ENCODE results near the gene PPP1R9B. TPM values are rescaled to one million over a fixed set of nuclear protein-coding genes. Genes with fewer than 3 reads are reported as not detected.

PPP1R9B gene
- total and polyA plus RNA-seq, 2 of the 8 experiments (the other 6 are each of a cell fraction or from before 2014, with no cell fraction given): 5.2 to 13.1 TPM

DNA sequence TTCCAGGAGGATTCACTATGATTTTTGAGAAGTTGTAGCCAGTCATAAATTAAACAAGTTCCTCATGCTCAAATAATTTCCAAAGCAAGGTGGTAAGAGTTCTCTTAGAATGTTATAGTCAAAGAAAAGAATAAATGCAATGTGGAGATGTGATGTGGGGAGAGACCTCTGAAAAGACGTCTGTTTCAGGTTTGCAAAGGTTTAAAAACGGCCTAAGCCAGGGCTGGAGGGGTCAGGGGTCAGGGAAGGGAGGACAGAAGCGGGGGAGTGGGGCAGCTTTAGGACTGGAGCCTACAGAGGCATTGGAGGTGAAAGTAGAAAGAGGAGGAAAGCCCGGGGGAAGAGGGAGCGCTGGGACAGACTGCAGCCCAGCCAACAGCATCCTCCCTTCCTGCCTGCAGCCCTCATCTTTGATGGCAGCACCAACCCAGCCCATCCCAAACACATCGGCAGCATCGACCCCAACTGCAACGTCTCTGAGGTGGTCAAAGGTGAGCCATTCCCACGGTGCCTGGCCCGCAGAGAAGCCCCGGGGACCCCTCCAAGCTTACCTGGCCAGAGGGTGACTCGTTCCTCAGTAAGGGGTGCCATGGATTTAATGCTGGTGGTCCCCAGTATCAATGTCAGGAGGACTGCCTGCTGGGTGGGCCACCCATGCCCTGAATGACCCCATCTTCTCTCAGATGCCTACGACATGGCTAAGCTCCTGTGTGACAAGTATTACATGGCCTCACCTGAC, 43.9 kb downstream of the PPP1R9B start:
- no peak overlapping the region for H4K91ac ChIP-seq (replicated peaks; ENCODE audit: insufficient read length, low read length)
- whole genome bisulfite sequencing, 2 experiments (ENCODE audit: extremely low coverage in 1 of 2, insufficient coverage in 1 of 2, insufficient read length in 1 of 2, insufficient replicate concordance in 2 of 2, low coverage in 1 of 2, low lambda C conversion rate in 2 of 2, missing lambda C conversion rate in 1 of 2): 85% methylated on average over 12 of the region's 13 CpGs; no CpG with 5 or more reads in 1 of the 2 experiments
- TF ChIP-seq SIRT6 (IDR thresholded peaks at IDR 0.05; ENCODE audit: low read length) (no peak), KDM5A (IDR thresholded peaks at IDR 0.05; ENCODE audit: low read length) (no peak), POU5F1 (IDR thresholded peaks at IDR 0.05; ENCODE audit: low read depth, low read length) (no peak), ASH2L (IDR thresholded peaks at IDR 0.05; ENCODE audit: low read length) (no peak), POLR2AphosphoS5 (IDR thresholded peaks at IDR 0.05; ENCODE audit: low read depth, low read length) (no peak), EZH2 (IDR thresholded peaks at IDR 0.05; ENCODE audit: low read depth, low read length, severe bottlenecking) (no peak), YY1 (IDR thresholded peaks at IDR 0.05; ENCODE audit: low read depth, low read length) (no peak)

More for the DNA sequence above, 43.9 kb downstream of the PPP1R9B start:
- no peak overlapping the region for H2BK20ac ChIP-seq (ENCODE audit: low read length)
- no peak overlapping the region for H3K4me3 ChIP-seq (ENCODE audit: extremely low read depth in 1 of 4, insufficient read depth in 2 of 4, low read depth in 3 of 4, low read length in 4 of 4)
- H3K14ac ChIP-seq (ENCODE audit: insufficient read length): no peak overlapping the region
- H3K4me1 ChIP-seq (replicated peaks in 1 of 4; ENCODE audit: control insufficient read depth in 3 of 4, insufficient read depth in 4 of 4, low read length in 3 of 4): peaks cover 0 to 10% (median 5%) of the 10 kb centered on the region in 4 experiments; a peak in 5 of 7 replicates
- no peak overlapping the region for H3K4me2 ChIP-seq (ENCODE audit: insufficient read depth in 1 of 2, low read depth in 2 of 2, low read length in 2 of 2)
- no peak overlapping the region for H2BK15ac ChIP-seq (ENCODE audit: low read length)
- no peak overlapping the region for H3K27ac ChIP-seq (ENCODE audit: low read depth, low read length)
- H4K5ac ChIP-seq (ENCODE audit: insufficient read length, low read depth, low read length): no peak overlapping the region
- H3K56ac ChIP-seq (replicated peaks; ENCODE audit: insufficient read length, low read depth, low read length): peak overlapping the region; percentile 53
- peaks cover 2% of the 10 kb centered on the region in 2 experiments for H4K20me1 ChIP-seq (replicated peaks in 1 of 2; ENCODE audit: control insufficient read depth in 1 of 2, insufficient read depth in 2 of 2, low read length in 2 of 2)
- no peak overlapping the region for H4K8ac ChIP-seq (ENCODE audit: extremely low read depth, insufficient read depth, low read length)
- H2BK5ac ChIP-seq (ENCODE audit: low read depth, low read length): no peak overlapping the region
- FAIRE-seq (no peak), DNase-seq (ENCODE audit: low read depth in 1 of 2, low spot score in 2 of 2) (no peak)
- no peaks in the 10 kb centered on the region for H3K9me3 ChIP-seq (ENCODE audit: insufficient read depth in 2 of 2, low read depth in 1 of 2, low read length in 1 of 2)
- POLR2A ChIA-PET (ENCODE audit: partially characterized antibody): interaction anchor here (0.7 kb wide), 1 partner anchor 17 kb away, joined by 3 read pairs; no protein-coding TSS in a partner anchor
- no peaks in the 10 kb centered on the region for H3K79me2 ChIP-seq (ENCODE audit: control insufficient read depth in 1 of 2, insufficient read depth in 2 of 2, low read length in 2 of 2)
- CTCF ChIA-PET (ENCODE audit: partially characterized antibody): interaction anchor here (0.8 to 23.0 kb wide), 3 partner anchors 9 to 55 kb away, joined by 3 to 412 read pairs (median 3); partner anchors contain the start of gene PDK2
- no peak overlapping the region for H3K18ac ChIP-seq (ENCODE audit: extremely low read depth, low read length)
- no peak overlapping the region; a peak in 1 of 7 replicates for H3K9ac ChIP-seq (replicated peaks in 1 of 4; ENCODE audit: extremely low read depth in 1 of 4, low read depth in 3 of 4, low read length in 3 of 4)
- H3K23me2 ChIP-seq (ENCODE audit: low read depth, low read length): no peaks in the 10 kb centered on the region
- no peak overlapping the region for H3K23ac ChIP-seq (ENCODE audit: insufficient read length)
- H3K79me1 ChIP-seq (ENCODE audit: low read depth, low read length): no peaks in the 10 kb centered on the region; the same call in 1 of the 2 replicates
- no peak overlapping the region for H3K4ac ChIP-seq (replicated peaks; ENCODE audit: insufficient read length, low read depth, low read length)
- no peak overlapping the region for H2BK120ac ChIP-seq (replicated peaks; ENCODE audit: low read depth, low read length)
- no peaks in the 10 kb centered on the region; a peak in 2 of 8 replicates for H3K36me3 ChIP-seq (ENCODE audit: control insufficient read depth in 2 of 4, insufficient read depth in 4 of 4, low read length in 3 of 4)
- no peak overlapping the region for H2AK5ac ChIP-seq (ENCODE audit: low read depth, low read length)
- H2AFZ ChIP-seq (ENCODE audit: low read length): no peak overlapping the region
- H2BK12ac ChIP-seq (ENCODE audit: low read depth, low read length): no peak overlapping the region
- H3K27me3 ChIP-seq (replicated peaks in 1 of 4; ENCODE audit: control insufficient read depth in 3 of 4, extremely low read depth in 1 of 4, insufficient read depth in 3 of 4, low read length in 3 of 4): no peaks in the 10 kb centered on the region
